GM19238 (cell line): Measurements from ENCODE around the gene WLS.

ENCODE experiments used
- DNase-seq: peaks from one replicate; pipeline ENCODE4 v3.0.0; 2011; ENCODE audit warnings: low spot score; ENCODE audit not compliant: insufficient read length

Gene WLS

GRCh38 chr1:68228851-68229250 is 3.5 kb downstream of the WLS start:
- no peak for DNase-seq

- no peak for DNase-seq
Observed at GRCh38 chr1:68227598-68227997, 4.7 kb downstream of the WLS start.

- DNase-seq: no peak
Observed at GRCh38 chr1:68225781-68226180, 6.5 kb downstream of the WLS start.

- no peak for DNase-seq
Observed at GRCh38 chr1:68223687-68224086, 8.6 kb downstream of the WLS start.

GRCh38 chr1:68221980-68222373 is 10.3 kb downstream of the WLS start:
- no peak for DNase-seq

GRCh38 chr1:68221001-68221979 is 11.0 kb downstream of the WLS start:
- DNase-seq: no peak

- no peak for DNase-seq
Observed at GRCh38 chr1:68220420-68220819, 11.9 kb downstream of the WLS start.

GRCh38 chr1:68218490-68218889 is 13.8 kb downstream of the WLS start:
- DNase-seq: no peak

- no peak for DNase-seq
Observed at GRCh38 chr1:68217618-68218017, 14.7 kb downstream of the WLS start.

- DNase-seq: no peak
Observed at GRCh38 chr1:68217060-68217554, 15.2 kb downstream of the WLS start.

- DNase-seq: no peak
Observed at GRCh38 chr1:68216089-68216772, 16.1 kb downstream of the WLS start.

- DNase-seq: no peak
Observed at GRCh38 chr1:68213843-68214242, 18.5 kb downstream of the WLS start.

GRCh38 chr1:68211761-68212380 is 20.5 kb downstream of the WLS start:
- no peak for DNase-seq

- no peak for DNase-seq
Observed at GRCh38 chr1:68210829-68211228, 21.5 kb downstream of the WLS start.

GRCh38 chr1:68210027-68210426 is 22.3 kb downstream of the WLS start:
- no peak for DNase-seq

GRCh38 chr1:68206848-68207689 is 25.3 kb downstream of the WLS start:
- no peak for DNase-seq

GRCh38 chr1:68205794-68206358 is 26.4 kb downstream of the WLS start:
- no peak for DNase-seq

GRCh38 chr1:68204977-68205630 is 27.2 kb downstream of the WLS start:
- no peak for DNase-seq

GRCh38 chr1:68202239-68202832 is 30.0 kb downstream of the WLS start:
- no peak for DNase-seq
